ENCODE data around the gene SPDEF.

DNA sequence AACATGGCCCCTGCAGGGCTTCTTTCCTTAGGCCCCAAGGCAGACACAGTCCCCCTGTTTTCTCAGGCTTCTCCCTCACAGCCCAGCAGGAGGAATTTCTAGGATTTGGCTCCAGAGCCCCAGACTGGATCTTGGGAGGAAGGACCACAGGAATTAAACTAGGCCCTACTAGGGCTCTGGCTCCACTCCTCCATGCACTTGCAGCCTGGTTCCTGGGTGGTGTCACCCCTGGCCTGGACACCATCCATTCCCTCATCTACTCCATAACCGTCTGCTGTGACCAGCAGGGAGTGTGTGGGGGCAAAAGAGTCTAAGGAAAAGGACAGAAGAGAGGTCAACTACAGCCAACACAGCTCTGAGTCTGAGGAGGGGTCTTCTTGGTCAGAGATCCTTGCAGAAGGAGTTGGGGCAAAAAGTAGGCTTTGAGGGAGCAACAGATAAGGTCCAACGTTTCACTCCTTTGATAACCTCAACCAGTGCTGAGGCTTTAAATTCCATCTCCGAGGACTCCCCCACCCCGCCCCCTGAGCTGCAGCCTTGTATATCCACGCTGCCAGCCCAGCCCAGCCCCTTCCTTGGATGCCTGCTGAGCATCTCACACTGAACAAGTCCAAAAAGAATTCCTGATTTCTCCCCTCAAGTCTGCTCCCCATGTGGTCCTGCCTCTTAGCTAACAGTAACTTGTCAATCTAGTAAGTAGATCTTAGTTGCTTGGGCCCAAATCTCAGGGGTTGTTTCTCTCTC, 27.9 kb upstream of the SPDEF start:
- TF ChIP-seq, protein P1, sequence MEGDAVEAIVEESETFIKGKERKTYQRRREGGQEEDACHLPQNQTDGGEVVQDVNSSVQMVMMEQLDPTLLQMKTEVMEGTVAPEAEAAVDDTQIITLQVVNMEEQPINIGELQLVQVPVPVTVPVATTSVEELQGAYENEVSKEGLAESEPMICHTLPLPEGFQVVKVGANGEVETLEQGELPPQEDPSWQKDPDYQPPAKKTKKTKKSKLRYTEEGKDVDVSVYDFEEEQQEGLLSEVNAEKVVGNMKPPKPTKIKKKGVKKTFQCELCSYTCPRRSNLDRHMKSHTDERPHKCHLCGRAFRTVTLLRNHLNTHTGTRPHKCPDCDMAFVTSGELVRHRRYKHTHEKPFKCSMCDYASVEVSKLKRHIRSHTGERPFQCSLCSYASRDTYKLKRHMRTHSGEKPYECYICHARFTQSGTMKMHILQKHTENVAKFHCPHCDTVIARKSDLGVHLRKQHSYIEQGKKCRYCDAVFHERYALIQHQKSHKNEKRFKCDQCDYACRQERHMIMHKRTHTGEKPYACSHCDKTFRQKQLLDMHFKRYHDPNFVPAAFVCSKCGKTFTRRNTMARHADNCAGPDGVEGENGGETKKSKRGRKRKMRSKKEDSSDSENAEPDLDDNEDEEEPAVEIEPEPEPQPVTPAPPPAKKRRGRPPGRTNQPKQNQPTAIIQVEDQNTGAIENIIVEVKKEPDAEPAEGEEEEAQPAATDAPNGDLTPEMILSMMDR (IDR thresholded peaks at IDR 0.05): no peak
- TF ChIP-seq POLR2AphosphoS5 (IDR thresholded peaks at IDR 0.05): no peak

All from suprapubic skin (tissue), 3 donors.